ENCODE data around the gene TGM2.

The TGM2 gene

DNA sequence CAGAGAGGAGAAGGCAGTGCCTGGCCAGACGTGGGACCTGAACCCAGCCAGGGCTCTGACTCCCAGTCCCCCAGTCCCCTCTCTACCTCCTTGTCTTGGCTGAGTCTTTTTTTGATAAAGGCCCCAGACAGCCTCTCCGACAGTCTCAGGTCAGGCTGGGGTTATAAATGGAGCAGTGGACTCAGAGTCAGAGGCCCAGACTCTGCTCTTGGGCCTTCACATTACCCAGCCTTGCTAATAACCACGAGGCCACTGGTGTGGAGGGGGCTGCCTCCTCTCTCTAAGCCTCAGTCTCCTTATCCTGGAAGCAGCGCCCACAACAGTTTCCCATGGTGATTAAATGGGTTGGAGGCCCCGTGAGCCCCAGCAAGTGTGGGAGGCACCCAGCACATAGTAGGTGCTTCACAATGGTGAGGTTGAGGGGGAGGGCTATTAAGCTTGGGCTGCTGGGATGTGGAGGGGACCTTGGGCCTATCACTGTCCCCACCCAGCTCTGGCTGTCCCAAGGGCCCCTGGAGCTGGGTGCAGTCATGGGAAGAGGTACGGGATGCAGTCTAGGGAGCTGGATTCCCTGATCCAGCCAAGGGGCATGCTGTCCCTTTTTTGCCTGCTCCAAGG is 35.7 kb downstream of the TGM2 start:
- DNase-seq: no peak

DNA sequence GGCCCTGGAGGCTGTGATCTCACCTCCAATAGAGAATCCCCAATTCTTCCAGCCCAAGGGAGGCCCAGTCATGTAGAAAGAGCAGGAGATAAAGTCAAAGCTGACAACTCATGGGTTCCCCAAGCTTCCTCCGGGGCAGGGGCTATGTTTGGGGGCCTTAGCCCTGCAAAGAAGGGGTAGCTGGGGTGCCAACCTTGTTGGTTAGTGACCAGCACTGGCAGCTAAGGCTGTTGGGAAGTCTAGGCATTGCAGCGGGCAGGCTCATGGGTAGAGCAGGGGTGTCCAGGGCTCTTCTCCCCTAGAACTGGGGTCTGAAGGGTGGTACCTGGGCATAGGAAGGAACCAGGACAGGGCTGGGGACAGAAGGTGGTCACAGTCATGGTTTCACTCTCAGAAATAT is 36.4 kb downstream of the TGM2 start:
- DNase-seq: no peak

DNA sequence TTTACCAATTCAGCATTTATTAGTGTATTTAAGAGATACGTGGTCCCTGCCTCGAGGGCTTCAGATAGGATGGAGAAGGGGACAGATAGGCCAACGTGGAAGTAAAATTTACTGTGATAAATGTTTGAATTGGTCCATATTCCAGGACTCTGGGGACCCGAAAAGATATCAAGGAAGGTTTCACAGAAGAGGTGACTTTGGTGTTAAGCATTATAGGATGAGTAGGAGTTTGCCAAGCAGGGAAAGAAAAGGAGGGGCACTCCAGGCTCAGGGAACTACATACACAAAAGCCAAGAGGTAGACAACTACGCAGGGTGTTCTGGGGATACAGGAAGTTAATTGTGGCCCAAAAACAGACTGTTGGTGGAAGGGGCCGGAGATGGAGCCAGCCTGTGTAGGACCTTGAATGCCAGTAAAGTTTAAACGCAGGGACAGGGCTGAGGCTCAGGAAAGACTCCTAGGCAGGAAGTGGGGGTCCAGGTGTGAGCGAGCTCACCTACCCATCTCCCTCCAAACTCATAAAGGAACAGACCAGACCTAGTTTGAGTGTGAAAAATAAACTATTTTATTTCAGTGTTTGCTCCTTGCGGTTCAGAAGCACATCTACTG is 37.0 kb downstream of the TGM2 start:
- no peak for DNase-seq

DNA sequence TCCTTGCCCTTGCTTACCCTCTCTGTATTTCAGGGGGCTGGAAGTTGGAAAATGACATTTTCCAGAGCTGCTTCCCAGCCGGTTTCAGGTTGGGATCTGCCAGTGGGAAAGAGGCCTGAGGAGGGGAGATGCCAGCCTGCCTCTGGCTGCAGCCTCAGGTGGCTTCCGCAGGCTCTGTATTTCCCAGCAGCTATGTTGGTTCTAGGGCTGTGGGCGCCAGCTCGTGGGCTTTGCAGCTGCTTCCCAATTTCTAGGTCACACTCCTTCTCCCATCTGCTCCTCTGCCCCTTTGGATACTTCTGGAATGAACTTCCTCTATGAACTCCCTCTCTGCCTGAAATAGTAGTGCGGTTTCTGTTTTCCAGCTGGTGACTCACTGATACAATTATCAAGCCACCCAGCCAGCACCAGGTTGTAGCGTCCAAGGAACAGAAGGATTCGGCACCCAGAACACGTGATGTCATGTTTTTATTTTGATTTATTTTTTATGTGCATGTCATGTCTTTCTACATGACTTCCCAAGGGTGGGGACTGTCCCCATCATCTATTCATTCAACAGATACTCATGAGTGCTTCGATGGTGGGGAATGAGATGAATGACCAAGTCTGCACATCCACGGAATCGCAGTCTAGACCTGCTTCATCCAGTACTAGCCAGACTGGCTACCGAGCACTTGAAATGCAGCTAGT is 38.0 kb downstream of the TGM2 start:
- no peak for DNase-seq

DNA sequence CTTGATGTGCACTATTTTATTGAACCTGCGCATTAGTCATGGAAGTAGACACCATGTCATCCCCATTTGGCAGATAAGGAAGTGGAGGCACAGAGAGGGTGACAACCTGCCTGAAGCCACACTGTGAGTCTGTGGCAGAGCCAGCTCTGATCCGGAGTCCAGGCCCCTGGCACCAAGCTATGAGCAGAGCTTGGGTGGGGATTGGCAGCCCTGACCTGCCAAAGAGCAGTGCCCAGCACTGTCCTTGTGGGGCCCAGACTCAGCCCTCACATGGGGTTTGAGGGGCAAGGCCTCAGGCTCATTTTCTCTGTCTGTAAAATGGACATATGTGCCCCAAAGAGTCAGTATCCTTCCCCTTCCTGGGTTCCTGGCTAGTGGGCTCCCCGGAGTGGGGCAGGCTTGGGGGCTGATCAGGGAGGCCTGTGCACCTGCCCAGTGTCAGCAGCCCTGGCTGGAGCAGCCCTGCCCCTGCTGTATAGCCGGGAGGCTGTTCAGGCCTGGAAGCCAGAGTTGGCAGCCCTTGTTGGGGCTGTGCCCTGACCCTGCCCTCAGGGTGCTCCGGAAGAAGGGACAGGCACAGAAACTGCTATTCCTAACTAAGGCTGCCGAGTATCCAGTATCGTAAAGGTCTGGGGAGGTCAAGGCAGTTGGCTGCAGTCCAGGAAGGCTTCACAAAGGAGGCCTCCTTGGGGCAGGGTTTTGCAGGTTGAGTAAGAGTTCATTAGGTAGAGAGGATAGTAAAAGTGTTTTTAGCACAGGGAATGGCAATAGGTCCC is 38.7 kb downstream of the TGM2 start:
- DNase-seq: no peak

DNA sequence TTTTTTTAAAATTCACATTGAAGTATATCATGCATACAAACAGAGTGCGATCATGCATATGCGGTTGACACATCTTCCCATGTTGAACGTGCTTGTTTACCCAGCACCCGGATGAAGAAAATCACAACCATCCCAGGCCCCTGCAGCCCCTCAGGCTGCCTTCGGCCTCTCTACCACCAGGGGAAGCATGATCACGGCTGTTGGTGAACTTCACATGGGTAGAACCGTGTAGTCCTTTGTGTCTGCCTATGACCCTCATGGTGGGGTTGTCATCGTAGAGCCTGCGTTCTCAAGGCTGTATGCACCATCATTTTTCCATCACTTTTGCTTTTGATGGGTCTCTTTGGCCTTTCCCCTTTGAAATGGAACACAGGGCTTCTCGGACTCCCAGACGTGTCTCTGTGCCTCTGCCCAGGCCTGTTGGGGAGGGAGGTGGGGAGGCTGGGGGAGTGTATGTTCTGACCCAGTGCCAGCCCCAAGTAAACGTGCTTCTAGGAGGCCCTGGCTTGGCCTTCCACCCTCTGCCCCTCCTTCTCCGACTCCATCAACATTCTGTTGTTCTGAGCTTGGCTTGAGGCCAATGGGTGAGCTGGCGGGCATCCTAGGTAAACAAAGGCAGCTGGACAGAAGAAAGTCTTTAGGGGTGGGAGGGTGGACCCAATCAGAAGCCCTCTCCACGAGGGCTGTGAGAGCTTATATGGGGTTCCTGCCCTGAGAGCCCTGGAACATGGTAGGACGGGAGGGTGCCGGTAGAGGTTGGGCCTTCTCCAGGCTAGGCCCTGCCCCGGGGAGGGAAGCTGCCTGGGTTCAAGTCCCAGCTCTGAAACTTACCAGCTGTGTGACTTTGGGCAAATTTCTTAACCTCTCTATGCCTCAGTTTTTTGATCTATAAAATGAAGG is 39.7 kb downstream of the TGM2 start:
- DNase-seq: no peak

DNA sequence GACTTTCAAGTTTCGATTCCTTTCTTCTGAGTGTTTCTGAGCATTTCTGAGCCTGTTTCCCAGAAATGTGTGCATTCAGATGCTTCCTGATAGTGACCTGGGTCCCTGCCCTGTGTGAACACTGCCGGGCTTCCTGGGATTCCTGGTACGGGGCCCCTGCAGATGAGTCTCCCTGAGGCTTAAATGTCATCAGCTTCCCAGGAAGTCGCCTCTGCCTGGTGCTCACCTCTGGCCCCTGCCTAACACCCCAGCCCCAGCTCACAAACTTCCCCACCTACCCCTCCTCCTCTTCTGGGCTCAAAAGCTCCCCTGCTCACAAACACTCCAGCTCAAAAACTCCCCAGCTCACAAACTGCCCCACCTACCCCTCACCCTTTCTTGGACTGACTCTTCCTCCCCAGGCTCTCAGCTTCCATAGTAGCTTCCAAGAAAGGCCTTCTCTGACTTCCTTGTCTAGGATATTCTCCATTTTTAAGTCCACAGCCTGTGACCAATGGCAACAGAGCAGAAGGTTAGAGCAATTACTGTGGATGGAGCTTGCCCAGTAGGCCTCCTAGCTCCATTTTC is 42.0 kb downstream of the TGM2 start:
- no peak for DNase-seq

DNA sequence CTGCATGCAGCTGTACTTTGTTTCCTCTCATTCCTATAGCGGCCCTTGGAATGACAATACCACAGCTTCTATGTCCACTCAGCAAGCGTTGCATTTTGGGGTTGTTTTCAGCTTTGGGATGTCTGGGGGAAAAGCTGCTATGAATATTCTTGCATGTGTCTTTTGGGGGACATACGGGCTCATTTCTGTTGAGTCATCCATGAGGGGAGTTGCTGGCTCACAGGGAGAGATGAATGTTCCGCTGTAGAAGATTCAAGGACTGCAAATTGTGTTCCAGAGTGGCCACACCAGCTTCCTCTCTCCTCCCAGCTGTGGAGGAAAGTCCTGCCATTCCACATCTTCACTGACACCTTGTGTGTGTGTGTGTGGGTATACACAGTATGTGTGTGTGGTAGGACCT is 43.3 kb downstream of the TGM2 start:
- DNase-seq: no peak

DNA sequence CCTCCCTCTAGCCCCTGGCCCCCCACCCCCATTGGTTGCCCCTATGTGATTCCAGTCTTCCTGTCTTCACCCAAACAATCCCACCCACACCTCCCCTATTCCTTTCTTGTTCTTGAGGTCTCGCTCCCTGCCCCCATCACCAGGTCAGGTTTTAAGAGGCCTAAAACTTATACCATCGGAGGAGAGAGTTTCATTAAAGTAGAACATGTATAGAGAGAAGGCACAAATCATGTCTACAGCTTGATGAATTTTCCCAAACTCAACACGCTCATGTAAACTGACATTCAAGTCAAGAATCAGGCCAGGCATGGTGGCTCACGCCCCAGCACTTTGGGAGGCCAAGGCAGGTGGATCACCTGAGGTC is 44.5 kb downstream of the TGM2 start:
- no peak for DNase-seq

DNA sequence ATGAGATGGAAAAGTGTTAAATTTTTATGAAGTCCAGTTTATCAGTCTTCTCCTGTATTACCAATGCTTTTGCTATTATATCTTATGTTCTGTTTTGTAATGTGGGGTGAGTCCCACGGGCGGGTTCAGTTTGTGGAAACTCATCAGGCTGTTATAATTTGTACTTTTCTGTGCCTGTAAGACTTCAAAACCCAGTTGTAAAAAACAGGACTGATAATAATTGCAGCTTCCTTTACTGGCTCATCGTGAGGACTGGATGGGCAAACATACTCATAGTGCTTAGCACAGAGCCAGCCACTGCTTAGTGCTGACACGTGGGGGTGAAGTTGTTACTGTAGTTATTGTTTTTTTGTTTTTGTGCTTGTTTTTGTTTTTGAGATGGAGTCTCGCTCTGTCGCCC is 45.6 kb downstream of the TGM2 start:
- no peak for DNase-seq

DNA sequence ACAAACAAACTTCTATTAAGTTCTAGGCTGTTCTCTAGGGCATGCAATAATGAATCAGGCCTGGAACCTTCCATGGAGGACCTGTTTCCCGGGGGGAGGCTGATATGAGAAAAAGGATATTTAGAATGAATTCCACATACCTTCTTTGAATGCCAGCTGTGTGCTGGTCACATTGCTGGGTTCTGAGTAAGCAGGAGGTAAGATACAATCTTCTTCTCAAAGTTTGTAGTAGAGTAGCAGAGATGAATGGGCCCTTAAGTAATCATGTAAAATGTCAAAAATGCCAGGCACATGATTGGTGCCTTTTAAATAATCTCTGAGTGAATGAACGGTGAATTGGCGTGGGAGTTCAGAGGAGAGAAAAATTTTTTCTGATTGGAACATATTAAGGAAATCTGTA is 47.4 kb downstream of the TGM2 start:
- DNase-seq: no peak

DNA sequence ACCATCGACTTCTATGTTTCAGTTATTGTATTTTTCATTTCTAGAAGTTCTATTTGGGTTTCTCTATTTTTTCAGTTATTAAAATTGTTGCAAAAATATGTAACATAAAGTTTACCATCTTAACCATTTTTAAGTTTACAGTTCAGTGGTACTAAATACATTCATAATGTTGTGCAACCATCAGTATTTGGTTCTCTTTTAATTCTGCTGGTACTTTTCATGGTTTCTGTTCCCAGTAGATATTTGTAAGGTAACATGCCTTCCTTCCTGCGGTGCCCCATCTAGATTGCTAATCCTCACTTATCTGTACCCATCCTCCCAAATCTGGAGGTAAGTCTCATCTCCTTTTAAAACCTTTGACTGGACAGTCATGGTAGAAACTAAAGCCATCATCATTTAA is 47.9 kb downstream of the TGM2 start:
- DNase-seq: no peak

DNA sequence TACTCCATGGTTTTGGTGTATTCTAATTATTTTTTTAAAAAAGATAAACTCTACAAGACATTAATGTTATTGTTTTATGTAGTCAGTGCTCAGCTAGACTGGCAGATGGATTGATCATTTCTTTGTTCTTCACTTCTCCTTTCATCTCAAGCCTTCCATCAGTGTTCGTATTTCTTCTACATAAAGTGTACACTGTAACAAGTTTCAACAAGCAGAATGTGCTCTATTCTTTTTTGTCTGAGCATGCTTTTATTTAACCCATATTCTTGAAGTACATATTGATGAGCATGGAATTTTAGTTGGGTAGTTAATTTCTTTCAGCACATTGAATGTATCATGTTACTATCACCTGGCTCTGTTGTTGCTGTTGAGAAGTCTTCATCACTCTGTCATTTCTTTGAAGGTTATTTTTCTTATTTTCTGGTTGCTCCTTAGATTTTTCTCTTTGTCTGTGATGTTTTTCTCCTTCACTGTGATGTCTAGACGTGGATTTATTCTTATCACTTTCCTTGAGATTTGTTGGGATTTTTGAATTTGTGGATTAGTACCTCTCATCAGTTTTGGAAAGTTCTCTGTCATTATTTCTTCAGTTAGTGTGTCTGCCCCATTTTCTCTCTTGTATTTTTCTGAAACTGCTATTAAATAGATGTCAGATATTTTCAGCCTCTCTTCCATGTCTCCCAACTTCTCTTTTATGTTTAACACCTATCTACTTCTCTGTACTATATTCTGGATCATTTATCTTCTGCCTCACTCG is 48.5 kb downstream of the TGM2 start:
- no peak for DNase-seq

DNA sequence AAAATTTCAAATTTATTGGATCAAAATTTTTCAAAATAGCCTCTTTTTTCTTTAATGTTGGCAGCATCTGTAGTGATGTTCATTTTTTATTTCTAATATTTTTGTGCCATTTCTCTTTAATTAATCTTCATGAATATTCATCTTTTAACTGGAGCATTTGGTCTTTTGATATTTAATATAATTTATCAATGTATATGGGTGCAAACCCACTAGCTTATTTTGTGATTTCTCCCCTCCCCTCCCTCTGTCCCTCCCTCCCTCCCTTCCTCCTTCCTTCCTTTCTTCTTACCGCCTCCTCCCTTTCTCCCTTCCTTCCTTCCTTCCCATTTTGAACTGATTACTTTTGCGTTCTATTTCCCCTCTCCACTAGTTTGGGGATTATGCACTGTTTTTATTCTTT is 49.2 kb downstream of the TGM2 start:
- DNase-seq: no peak

DNA sequence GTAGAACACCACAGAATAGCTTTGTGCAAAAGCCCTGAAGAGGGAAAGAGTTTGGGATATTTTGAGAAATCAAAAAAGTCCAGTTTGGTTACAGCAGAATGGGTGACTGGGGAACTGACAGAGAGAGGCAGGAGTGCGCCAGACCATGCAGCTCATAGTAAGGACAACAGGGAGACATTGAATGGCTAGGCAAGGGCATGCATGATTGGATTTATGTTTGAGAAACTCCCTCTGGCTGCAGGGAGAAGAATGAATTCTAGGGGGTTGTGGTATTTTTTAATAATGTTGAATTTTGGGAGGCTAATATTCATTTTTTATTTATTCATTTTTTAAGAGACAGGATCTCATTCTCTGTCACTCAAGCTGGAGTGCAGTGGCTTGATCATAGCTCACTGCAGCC is 49.9 kb downstream of the TGM2 start:
- no peak for DNase-seq

DNA sequence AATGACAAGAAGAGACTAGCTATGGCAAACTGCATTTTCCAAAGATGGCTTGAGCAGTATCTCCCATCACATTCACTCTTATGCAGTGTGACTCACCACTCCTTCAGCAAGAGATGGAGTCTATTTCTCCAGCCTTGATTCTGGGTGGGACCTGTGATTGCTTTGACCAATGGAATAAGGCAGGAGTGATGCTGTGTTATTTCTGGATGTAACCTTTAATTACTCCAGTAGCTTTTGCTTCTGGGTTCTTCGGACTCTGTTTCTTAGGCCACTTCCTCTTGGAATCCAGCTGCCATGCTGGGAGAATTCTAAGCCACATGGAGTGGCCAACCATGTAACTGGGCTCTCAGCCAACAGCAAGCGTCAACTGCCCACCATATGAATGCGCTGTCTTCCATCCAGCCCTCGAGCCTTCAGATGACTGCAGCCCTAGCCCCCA is 50.7 kb downstream of the TGM2 start:
- no peak for DNase-seq

DNA sequence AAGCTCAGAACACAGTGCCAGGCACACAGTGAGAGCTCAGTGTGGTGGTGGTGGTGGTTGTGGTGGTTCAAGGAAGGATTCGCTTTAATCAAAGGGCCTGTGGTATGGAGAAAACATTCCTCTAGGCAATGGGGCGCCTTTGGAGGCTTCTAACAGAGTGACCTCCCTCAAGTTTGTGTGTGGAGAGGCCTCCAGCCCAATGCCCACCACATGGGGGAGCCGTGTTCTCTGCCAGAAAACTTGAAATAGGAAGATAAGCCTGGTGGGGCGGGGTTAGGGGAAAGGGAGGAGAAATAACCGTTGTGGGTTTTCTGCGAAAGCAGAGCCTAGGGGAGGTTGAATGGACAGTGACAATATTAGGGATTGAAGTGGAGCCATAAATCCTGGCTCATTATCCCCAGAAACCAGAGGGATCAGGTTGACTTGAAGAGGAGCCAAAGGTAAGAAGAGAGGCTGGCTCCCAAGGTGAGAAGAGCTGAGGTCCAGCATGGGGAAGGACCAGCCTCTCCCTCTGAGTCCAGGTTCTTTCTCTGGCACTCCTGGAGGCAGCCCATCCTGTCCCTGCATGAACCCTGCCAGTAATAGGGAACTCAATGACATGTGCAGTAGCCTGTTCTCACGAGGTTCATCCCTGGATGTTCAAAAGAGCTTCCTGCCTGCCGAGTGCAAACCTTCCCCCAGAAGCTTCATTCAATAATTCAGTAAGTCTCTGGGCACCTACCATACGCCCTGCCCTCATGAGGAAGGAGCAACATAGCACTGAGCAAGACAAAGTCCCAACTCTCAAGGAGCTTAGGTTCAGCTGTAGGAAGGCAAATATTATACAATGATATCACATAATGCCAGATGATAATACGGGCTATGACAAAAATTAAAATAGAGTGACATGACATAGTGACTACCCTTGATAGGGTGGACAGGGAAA is 51.4 kb downstream of the TGM2 start:
- no peak for DNase-seq

DNA sequence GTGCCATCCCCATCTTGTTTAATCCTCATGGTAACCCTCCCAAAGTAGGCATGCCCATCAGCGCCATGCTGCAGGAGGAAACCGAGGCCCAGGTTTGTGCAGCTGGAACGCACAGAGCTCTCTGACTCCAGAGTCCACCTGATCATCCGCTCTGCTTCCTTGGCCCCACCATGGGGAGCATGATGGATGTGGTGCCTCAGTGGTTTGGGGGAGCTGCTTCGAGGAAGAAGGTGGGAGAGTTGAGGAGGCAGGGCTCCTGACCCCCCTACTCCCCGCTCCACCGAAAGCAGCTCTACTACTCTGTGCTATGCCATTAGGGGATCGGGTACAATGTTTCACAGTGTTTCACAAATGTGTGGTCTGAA is 52.2 kb downstream of the TGM2 start:
- DNase-seq: no peak

DNA sequence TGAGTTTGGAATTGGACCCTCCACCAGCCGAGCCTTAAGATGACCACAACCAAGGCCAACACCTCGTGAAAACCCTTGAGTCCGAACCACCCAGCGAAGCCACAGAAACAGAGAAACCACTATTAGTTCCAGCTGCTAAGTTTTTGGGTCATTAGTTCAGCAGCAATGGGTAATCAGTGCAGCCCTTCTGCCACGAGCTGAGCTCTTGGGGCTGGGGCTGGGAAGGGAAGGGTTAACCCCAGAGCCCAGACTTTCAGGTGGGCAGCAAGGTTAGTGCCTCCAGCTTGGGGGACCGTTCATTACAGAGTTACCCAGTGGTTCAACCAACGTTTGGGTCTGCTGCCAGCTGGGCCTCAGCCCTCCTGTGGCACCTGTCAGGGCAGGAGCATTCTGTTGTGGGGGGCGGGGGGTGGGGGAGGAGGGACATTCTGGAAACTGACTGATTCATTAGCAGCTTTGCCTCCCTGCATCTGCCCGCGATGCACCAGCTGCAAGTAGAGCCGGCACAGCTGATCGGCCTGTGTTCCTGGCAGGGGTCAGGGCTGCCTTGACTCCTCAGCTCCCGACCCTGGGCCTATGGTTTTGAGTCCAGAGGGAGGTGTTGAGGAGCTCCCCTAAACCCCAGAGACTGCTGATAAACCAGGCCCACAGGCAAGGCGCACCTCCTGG is 52.7 kb downstream of the TGM2 start:
- no peak for DNase-seq
